ENCODE data around the gene KDELR1. TPM values are rescaled to one million over a fixed set of nuclear protein-coding genes. Genes with fewer than 3 reads are reported as not detected.

Gene KDELR1
- total and polyA plus RNA-seq, 9 of the 15 experiments (the other 6 are each of a cell fraction or from before 2014, with no cell fraction given), result 6.1 to 165 (median 58.5) TPM

- peak; percentile 17; the same call in 1 of the 2 replicates for TF ChIP-seq MAX (CRISPR knock-in tag; IDR thresholded peaks at IDR 0.05)
- peak; percentile 22; the same call in 1 of the 2 replicates for TF ChIP-seq ZNF740 (CRISPR knock-in tag; IDR thresholded peaks at IDR 0.05)
- TF ChIP-seq ZNF740 (tag; IDR thresholded peaks at IDR 0.05), result peak in 1 of 2 experiments; percentile 69; a peak in 1 of 4 replicates
- TF ChIP-seq FOXK2 (conservative IDR thresholded peaks at IDR 0.05 in 1 of 2, IDR thresholded peaks at IDR 0.05 in 1 of 2; ENCODE audit: low read depth in 2 of 2), result no peak
- TF ChIP-seq VEZF1 (CRISPR knock-in tag; IDR thresholded peaks at IDR 0.05), result peak; percentile 57
- TF ChIP-seq ZFX (CRISPR knock-in tag; IDR thresholded peaks at IDR 0.05), result peak; percentile 73
- peak; percentile 24 for TF ChIP-seq KDM5B (IDR thresholded peaks at IDR 0.05; ENCODE audit: insufficient replicate concordance, low read depth, low read length)
- TF ChIP-seq TAF1 (IDR thresholded peaks at IDR 0.05; ENCODE audit: control insufficient read depth, extremely low read depth, insufficient read depth, low read length, severe bottlenecking), result peak; percentile 7
- no peak for TF ChIP-seq ZNF407 (IDR thresholded peaks at IDR 0.05; ENCODE audit: low read depth)
- peak; percentile 17 for TF ChIP-seq HMGN3 (IDR thresholded peaks at IDR 0.05; ENCODE audit: borderline replicate concordance, extremely low read depth, insufficient read length, low read depth, low read length)
Observed at GRCh38 chr19:48394331-48395169, 3.2 kb upstream of the KDELR1 start (continued).

Measured in K562 (cell line).